ENCODE measurements around the gene DDX10.
A peak's percentile ranks its signal among the peaks of the same experiment; 100 is the strongest.
"Not testable (repeated sequence)": the region's sequence is repeated elsewhere in the genome, so short reads cannot be mapped to it uniquely, and the experiment has no call there.

Gene DDX10

DNA sequence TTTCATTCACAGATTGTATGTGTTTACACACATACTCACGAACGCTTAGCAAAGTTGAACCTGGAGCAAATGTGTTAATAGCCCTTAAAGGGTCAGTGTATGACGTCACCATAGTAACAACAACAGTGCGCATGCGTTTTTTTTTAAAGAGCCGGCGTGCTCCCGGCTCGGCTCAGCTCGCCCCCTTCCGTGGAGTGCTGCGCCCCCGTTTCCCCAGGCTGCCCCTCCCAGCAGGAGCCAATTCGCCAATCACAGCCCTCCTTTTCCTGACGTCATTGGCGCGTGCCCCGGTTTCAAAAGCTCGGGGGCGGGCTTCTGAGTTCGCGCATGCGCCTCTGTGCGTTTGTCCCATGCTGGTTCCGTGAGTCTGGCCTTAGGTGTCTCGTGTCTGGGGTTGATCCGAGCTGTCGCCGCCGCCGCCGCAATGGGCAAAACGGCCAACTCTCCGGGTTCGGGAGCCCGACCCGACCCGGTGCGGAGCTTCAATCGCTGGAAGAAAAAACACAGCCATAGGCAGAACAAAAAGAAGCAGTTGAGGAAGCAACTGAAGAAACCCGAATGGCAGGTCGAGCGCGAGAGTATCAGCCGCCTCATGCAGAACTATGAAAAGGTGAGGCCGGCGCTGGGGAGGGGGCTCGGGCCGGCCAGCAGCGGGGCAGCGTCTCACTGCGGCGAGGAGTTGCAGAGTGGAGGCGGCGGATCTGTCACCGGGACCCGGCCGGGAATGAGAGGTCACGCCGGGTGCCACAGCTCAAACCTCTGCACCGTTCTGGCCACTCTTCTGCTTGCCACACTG, at the start of gene DDX10:
TSS of gene DDX10 (plus strand) at position 340 of the 796 bp plus-strand sequence. CDS start at position 425, 85 bp downstream.
- peak; percentile 98 for DNase-seq

- DNase-seq, result peak; percentile 88
These were observed 48.3 kb upstream of the DDX10 start for GRCh38 chr11:108616549-108616948.

- DNase-seq, result peak; percentile 81
These were observed 47.8 kb upstream of the DDX10 start for GRCh38 chr11:108617055-108617454.

DNA sequence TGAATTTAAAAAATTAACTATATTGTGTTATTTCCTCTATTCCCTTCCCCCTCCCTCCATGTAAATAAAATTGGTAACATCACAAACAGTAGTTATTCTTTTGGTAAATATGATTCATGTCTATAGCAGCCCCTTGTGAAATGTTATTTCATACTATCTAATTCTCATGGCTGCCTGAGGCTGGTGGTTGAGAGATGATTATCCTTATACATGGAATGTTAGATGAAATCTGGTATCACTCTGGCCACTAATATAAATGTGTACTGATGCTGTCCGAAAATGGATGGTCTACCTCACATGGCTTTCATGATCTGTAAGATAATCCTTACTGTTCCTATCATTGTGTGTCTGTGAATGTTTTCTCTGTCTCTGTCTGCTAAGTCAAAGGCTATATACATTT, 46.3 kb upstream of the DDX10 start:
- DNase-seq, result no peak

- DNase-seq, result no peak
These were observed 43.7 kb upstream of the DDX10 start for GRCh38 chr11:108620958-108621772.

GRCh38 chr11:108622341-108622740, 42.5 kb upstream of the DDX10 start:
- no peak for DNase-seq

GRCh38 chr11:108624196-108624925, 40.5 kb upstream of the DDX10 start:
- no peak for DNase-seq

DNA sequence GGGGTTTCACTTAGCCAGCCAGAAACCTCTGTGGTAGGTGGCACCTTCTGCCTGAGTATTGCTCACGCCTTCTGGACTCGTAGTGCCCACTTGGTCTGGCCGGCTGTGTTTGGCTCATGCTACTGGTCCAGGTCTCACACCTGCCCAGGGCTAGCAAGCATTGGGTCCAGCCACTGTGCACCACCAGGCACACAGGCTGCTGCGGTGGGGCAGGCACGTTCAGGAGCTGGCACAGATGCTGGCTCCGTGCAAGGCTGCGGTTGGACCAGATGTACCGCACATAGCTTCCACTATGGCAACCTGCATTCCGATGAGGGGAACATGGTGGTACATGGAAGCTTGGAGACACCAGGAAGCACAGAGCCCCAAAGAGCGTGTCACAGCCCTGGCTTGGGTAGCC, 36.5 kb upstream of the DDX10 start:
- no peak for DNase-seq

DNA sequence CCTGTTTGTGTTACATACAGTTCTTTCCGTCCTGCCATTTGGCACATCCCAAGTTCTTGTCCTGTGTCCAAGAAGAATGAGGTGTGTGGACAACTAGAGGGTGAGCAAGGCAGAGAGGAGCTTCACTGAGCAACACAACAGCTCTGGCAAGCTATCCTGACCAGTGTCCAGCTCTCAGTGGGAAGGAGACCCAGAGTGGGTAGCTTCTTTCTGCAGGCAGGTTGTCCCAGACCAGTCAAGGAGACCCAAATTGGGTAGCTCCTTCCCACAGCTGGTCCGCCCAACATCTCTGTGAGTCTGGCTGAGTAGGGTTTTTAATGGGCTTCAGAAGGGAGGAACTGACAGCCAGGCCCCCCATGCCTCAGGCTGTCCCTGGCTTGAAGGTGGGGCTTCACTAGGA, 36.1 kb upstream of the DDX10 start:
- DNase-seq, result no peak

GRCh38 chr11:108629274-108629673, 35.6 kb upstream of the DDX10 start:
- no peak for DNase-seq

DNA sequence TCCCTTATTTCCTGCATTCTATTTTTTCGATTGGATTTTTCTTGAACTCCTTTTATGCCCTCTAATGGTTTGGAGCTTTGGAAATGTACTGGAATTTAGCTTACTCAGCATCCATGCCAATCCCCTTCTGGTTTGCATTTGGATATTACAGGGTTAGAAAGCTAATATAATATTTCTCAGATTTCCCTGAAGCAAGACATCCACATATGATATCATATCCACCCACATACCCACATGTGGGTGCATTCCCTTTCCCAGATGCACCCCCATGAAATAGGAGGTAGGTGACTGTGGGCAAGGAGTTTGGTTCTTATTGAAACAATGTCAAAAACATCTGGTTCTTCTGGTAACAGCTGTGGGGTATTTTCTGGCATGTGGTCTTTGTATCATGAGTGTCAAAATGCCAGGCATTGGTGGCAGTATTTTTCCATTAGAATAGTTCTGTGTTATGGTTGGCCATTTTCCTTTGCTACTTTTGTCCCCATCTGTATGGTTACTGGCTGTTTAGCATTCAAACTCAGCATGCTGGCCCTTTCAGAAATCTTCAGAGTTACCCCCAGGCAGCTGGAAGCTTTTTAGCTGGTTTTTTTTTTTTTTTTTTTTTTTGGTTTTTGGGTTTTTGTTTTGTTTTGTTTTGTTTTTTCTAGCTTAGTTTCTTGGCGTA, 32.7 kb upstream of the DDX10 start:
- DNase-seq, result no peak

DNA sequence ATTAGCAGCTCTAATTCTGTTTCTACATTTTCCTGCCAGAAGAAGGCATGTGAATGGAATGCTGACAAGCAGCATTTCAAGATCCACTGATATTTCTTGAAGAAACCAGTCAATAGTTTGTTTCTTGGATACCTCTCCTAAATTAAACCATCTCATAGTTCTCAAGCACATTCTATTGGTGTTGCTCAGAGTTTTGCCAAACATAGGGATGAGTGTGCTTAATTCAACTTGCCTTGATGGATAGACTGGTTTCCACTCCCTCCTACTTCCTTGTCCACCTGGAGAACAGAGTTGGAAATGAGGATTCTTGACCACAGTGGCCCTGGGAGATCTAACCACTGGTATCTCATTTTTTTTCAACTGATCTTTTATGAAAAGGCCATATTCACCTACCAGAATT, 29.8 kb upstream of the DDX10 start:
- DNase-seq, result peak; percentile 58

GRCh38 chr11:108636222-108636621, 28.6 kb upstream of the DDX10 start:
- DNase-seq, result no peak

- no peak for DNase-seq
These were observed 25.7 kb upstream of the DDX10 start for GRCh38 chr11:108639146-108639545.

- not testable (repeated sequence) for DNase-seq
These were observed 23.1 kb upstream of the DDX10 start for GRCh38 chr11:108641752-108642151.

GRCh38 chr11:108643974-108644373, 20.9 kb upstream of the DDX10 start:
- DNase-seq, result no peak

DNA sequence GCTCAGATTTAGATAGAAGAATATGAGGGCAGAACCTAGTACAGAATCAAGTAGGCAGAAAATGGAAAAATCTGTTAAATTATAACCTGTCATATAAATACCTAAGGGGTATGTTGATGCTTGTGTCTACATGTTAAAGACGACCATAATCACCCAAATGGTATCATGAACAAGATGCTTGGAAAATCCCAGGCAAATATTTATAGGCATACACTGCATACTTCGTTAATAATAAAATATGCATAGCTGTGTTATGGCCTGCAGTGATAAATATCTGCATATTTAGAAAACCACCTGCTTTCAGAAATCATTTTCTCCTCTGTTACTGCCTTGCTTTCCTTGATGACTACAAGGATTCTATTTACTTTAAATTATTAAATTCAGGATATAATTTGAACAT, 18.9 kb upstream of the DDX10 start:
- no peak for DNase-seq

GRCh38 chr11:108647387-108647700, 17.5 kb upstream of the DDX10 start:
- no peak for DNase-seq

GRCh38 chr11:108647701-108648527, 17.0 kb upstream of the DDX10 start:
- peak; percentile 87 for DNase-seq

- DNase-seq, result no peak
These were observed 16.4 kb upstream of the DDX10 start for GRCh38 chr11:108648528-108648885.

- not testable (repeated sequence) for DNase-seq
These were observed 10.8 kb upstream of the DDX10 start for GRCh38 chr11:108654100-108654499.

- peak; percentile 62 for DNase-seq
These were observed 9.8 kb upstream of the DDX10 start for GRCh38 chr11:108654994-108655631.

All from islet precursor cell (in vitro differentiated cells).